GM19023 (cell line): ENCODE results near the gene DAND5.

Experiments
- ATAC-seq: cut with Tn5 transposase; IDR thresholded peaks from one replicate; pipeline ENCODE4 v1.9.1; 2021; ENCODE audit warnings: mild to moderate bottlenecking, moderate library complexity; ENCODE audit not compliant: unreplicated experiment

DAND5 gene

DNA sequence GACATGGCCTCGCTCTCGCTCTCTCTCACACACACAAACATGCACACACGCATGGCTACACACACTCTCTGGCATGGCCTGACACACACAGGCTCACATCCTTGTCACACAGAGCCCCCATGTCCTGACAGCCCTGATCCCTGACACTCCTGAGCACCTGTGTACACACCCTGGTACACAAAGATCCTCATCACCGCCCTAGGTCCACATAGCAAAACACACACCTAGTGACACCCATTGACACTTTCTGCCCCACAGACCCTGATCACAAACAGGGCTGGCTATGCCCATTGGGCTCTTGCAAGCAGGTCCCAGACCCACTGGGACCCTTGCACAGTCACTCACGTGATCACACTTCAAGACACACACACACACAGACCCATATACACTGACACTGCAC, 21.9 kb downstream of the DAND5 start:
- ATAC-seq = no peak

- ATAC-seq = no peak
These were observed 23.4 kb downstream of the DAND5 start for GRCh38 chr19:12992729-12993128.

GRCh38 chr19:12993562-12993961, 24.2 kb downstream of the DAND5 start:
- no peak for ATAC-seq

GRCh38 chr19:12994701-12995595, 25.6 kb downstream of the DAND5 start, which contains the start of gene NFIX:
Gene NFIX (plus strand): TSS chr19:12995475. CDS start chr19:12995838, 363 bp downstream.
- no peak for ATAC-seq

GRCh38 chr19:12995596-12996405, 26.4 kb downstream of the DAND5 start:
- no peak for ATAC-seq

- ATAC-seq = no peak
These were observed 27.2 kb downstream of the DAND5 start for GRCh38 chr19:12996406-12997094.

- ATAC-seq = no peak
These were observed 28.0 kb downstream of the DAND5 start for GRCh38 chr19:12997179-12997966.

- no peak for ATAC-seq
These were observed 28.9 kb downstream of the DAND5 start for GRCh38 chr19:12997967-12998940.

DNA sequence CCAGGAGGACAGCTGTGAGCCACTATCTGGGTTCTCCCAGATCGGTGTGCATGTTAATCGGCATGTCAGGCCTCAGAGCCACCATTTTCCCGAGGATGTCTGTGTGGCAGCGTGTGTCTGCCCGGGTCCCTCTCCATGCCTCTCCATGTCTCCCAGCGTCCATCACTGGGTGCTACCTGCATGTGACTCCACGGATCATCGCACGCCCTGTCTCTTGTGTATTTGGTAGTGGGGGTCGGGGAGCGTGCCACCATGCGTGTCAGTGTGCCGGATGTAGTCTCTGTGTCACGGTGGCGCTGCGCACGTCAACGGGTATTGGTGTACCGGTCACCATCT, 31.8 kb downstream of the DAND5 start:
- ATAC-seq = no peak

- no peak for ATAC-seq
These were observed 32.3 kb downstream of the DAND5 start for GRCh38 chr19:13001502-13002165.

GRCh38 chr19:13002166-13002898, 33.0 kb downstream of the DAND5 start:
- no peak for ATAC-seq

GRCh38 chr19:13003081-13003480, 33.7 kb downstream of the DAND5 start:
- ATAC-seq = no peak

DNA sequence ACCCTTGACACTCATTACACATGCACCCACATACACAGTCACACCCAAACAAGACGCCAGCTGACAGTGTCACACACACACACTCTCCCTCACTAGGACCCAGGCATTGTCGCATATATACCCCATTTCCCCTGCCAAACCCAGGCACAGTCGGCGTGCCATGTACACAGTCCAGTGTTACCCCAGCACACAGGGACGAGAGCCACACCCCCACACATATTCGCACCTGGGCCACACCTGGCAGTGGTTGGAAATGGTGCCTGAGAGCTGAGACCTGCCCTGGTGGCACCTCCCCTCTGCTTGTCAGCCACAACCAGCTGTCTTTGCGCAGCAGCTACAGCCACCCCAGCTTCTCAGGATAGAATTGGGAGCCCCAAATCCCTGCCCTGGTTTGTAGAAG, 34.9 kb downstream of the DAND5 start:
- no peak for ATAC-seq

GRCh38 chr19:13005253-13005652, 35.9 kb downstream of the DAND5 start:
- ATAC-seq = no peak

DNA sequence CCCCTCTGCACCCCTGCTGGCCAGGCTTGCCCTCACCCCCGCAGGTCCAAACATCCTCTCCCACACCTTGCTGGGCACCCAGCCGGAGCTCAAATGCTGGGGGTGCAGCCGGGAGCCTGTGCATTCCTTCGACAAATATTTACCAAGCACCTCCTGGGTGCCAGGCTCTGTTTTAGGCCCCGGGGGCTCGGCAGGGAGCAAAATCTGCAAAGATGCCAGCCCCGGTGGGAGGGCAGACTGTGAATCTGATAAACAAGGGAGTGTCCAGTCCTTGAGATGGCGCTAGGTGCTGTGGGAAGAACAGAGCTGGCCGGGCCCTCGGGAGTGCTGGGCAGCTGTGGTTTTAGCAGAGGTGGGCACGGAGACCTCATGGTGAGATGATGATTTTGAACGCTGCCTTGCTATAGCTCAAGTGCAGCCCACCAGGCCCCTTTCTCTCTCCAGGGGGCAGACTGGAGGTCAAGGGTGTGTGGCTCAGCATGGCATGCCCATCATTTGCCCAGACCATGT, 36.5 kb downstream of the DAND5 start:
- ATAC-seq = no peak

GRCh38 chr19:13006431-13007281, 37.3 kb downstream of the DAND5 start:
- no peak for ATAC-seq
